ENCODE data around the gene GUCY1B1. TPM values are rescaled to one million over a fixed set of nuclear protein-coding genes. Genes with fewer than 3 reads are reported as not detected.

The GUCY1B1 gene
- total RNA-seq, 1 experiment from 2014 or later: 3.4 TPM

Other genes starting within 250 kb of the GUCY1B1 start
- gene GUCY1A1, start 92.2 kb upstream of the GUCY1B1 start, total RNA-seq (2014; rRNA removed): not detected in 2 replicates
- gene ASIC5, start 107.3 kb downstream of the GUCY1B1 start, total RNA-seq (2014; rRNA removed): not detected in 2 replicates
- gene TDO2, start 144.7 kb downstream of the GUCY1B1 start, total RNA-seq (2014; rRNA removed): 0.80 and 1.4 TPM in 2 replicates
- 12.1 and 20.7 TPM in 2 replicates for gene CTSO, start 194.8 kb downstream of the GUCY1B1 start, total RNA-seq (2014; rRNA removed)